Ureter (tissue), 1 donor: ENCODE data around the gene PRKCE. TPM values are rescaled to one million over a fixed set of nuclear protein-coding genes. Genes with fewer than 3 reads are reported as not detected.

Experiments
- DNase-seq: peaks from one replicate; pipeline ENCODE4 v3.0.0-alpha.2; 2020; ENCODE audit warnings: low spot score
- total RNA-seq: library from RNA; stranded (reverse); gene quantifications from one replicate; pipeline ENCODE4 v1.2.4, GENCODE V29; 2023
- donor health status: DM: yes; HTN: yes; CAD: no.

Gene PRKCE
- total RNA-seq, 1 donor from 2014 or later = 54.3 TPM

- no peak for DNase-seq
Measured at GRCh38 chr2:46012618-46013240, 361.3 kb downstream of the PRKCE start.

- no peak for DNase-seq
Measured at GRCh38 chr2:46013726-46014125, 362.3 kb downstream of the PRKCE start.

GRCh38 chr2:46014911-46015654, 363.6 kb downstream of the PRKCE start:
- no peak for DNase-seq

GRCh38 chr2:46015671-46016070, 364.2 kb downstream of the PRKCE start:
- no peak for DNase-seq

GRCh38 chr2:46016091-46016490, 364.6 kb downstream of the PRKCE start:
- no peak for DNase-seq

GRCh38 chr2:46018773-46019591, 367.5 kb downstream of the PRKCE start:
- DNase-seq = no peak

- no peak for DNase-seq
Measured at GRCh38 chr2:46020416-46020815, 368.9 kb downstream of the PRKCE start.

- no peak for DNase-seq
Measured at GRCh38 chr2:46023165-46023854, 371.8 kb downstream of the PRKCE start.

- DNase-seq = no peak
Measured at GRCh38 chr2:46024146-46024779, 372.8 kb downstream of the PRKCE start.

GRCh38 chr2:46025081-46025480, 373.6 kb downstream of the PRKCE start:
- no peak for DNase-seq

GRCh38 chr2:46025676-46026075, 374.2 kb downstream of the PRKCE start:
- no peak for DNase-seq

- no peak for DNase-seq
Measured at GRCh38 chr2:46026431-46026830, 375.0 kb downstream of the PRKCE start.

- DNase-seq = no peak
Measured at GRCh38 chr2:46029332-46029811, 377.9 kb downstream of the PRKCE start.

GRCh38 chr2:46030330-46030729, 378.9 kb downstream of the PRKCE start:
- DNase-seq = no peak

- peak; percentile 60 for DNase-seq
Measured at GRCh38 chr2:46032161-46032813, 380.8 kb downstream of the PRKCE start.

GRCh38 chr2:46032996-46033395, 381.5 kb downstream of the PRKCE start:
- DNase-seq = no peak

GRCh38 chr2:46034535-46034934, 383.1 kb downstream of the PRKCE start:
- no peak for DNase-seq

GRCh38 chr2:46036929-46037328, 385.5 kb downstream of the PRKCE start:
- peak; percentile 51 for DNase-seq

- no peak for DNase-seq
Measured at GRCh38 chr2:46039543-46040303, 388.2 kb downstream of the PRKCE start.

GRCh38 chr2:46040563-46041155, 389.2 kb downstream of the PRKCE start:
- DNase-seq = no peak
